Stimulated activated CD8-positive, alpha-beta memory T cell treated with anti-CD3 and anti-CD28 coated beads, Interleukin-4, amount 100 ng/mL, for 24 hours (primary cell): ENCODE data around the gene OR8B12.
A peak's percentile ranks its signal among the peaks of the same experiment; 100 is the strongest.

Experiments
- DNase-seq: peaks from one replicate; pipeline ENCODE4 v3.0.0-alpha.2; 2020; ENCODE audit warnings: low read depth

Gene OR8B12

GRCh38 chr11:124543554-124543953 is at the start of gene OR8B12:
TSS of gene OR8B12 (minus strand) at chr11:124543654. CDS start at chr11:124543654, 0 bp downstream.
- DNase-seq = no peak

- no peak for DNase-seq
Observed at GRCh38 chr11:124592627-124593026, 49.2 kb upstream of the OR8B12 start.

- no peak for DNase-seq
Observed at GRCh38 chr11:124591430-124591829, 48.0 kb upstream of the OR8B12 start.

- peak; percentile 24 for DNase-seq
Observed at GRCh38 chr11:124586238-124586860, 42.9 kb upstream of the OR8B12 start.

- DNase-seq = no peak
Observed at GRCh38 chr11:124584681-124585372, 41.4 kb upstream of the OR8B12 start.

- DNase-seq = no peak
Observed at GRCh38 chr11:124583781-124584180, 40.3 kb upstream of the OR8B12 start.

GRCh38 chr11:124582565-124582964 is 39.1 kb upstream of the OR8B12 start:
- no peak for DNase-seq

- no peak for DNase-seq
Observed at GRCh38 chr11:124581817-124582216, 38.4 kb upstream of the OR8B12 start.

GRCh38 chr11:124578761-124579160 is 35.3 kb upstream of the OR8B12 start:
- no peak for DNase-seq

GRCh38 chr11:124577716-124578427 is 34.4 kb upstream of the OR8B12 start:
- DNase-seq = no peak

- no peak for DNase-seq
Observed at GRCh38 chr11:124570160-124570559, 26.7 kb upstream of the OR8B12 start.

GRCh38 chr11:124569697-124570096 is 26.2 kb upstream of the OR8B12 start, which contains the start of gene OR8A1:
TSS of gene OR8A1 (plus strand) at chr11:124569997. CDS start at chr11:124570120, 123 bp downstream.
- DNase-seq = no peak

GRCh38 chr11:124556828-124557227 is 13.4 kb upstream of the OR8B12 start:
- no peak for DNase-seq

GRCh38 chr11:124551987-124552386 is 8.5 kb upstream of the OR8B12 start:
- DNase-seq = no peak

GRCh38 chr11:124551189-124551588 is 7.7 kb upstream of the OR8B12 start:
- DNase-seq = no peak

GRCh38 chr11:124543145-124543544 is 309 bp downstream of the OR8B12 start:
- no peak for DNase-seq

- DNase-seq = no peak
Observed at GRCh38 chr11:124541204-124541603, 2.2 kb downstream of the OR8B12 start.

- DNase-seq = no peak
Observed at GRCh38 chr11:124538019-124538418, 5.4 kb downstream of the OR8B12 start.

- DNase-seq = no peak
Observed at GRCh38 chr11:124536520-124536919, 6.9 kb downstream of the OR8B12 start.

GRCh38 chr11:124535552-124536232 is 7.8 kb downstream of the OR8B12 start:
- no peak for DNase-seq

GRCh38 chr11:124534051-124534450 is 9.4 kb downstream of the OR8B12 start:
- DNase-seq = no peak

GRCh38 chr11:124533626-124534025 is 9.8 kb downstream of the OR8B12 start:
- DNase-seq = no peak

GRCh38 chr11:124520550-124520854 is 23.0 kb downstream of the OR8B12 start:
- DNase-seq = no peak
